Measurements from ENCODE around the gene DLG1.
A peak's percentile ranks its signal among the peaks of the same experiment; 100 is the strongest.

Gene DLG1

DNA sequence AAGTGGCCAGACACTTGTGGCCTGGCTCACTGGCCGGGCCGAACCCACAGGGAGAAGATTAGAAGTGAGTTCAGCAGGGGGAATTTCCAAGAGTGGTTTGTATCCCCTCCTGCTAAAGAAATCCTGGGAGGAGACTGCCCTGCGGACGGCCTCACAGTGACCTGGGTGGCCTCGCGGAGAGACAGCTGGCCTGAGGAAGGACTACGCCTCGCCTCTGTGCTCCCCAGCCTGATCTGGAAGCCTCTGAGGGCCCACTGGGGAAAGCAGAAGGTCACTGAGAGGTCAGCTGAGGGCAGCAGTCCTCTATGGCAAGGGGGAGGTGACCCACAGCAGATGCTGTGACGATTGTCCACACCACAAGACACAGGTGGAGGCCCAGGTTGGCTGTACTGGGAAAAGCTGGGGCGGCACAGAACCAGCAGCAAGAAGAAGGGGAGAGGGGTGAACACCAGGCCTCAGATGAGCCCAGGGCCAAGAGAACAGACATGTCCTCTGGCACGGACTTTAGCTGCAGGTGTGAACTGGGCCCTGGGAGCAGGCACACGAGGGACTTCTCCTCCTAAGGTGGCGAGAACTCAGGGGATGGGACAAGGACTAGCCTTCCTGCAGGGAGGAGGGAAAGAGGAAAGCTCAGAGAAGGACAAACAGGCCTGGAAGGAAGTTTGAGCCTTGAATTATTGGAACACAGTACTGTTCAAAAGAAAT is 37.2 kb upstream of the DLG1 start:
- no peak overlapping the region for H3K4me3 ChIP-seq (replicated peaks in 1 of 2; ENCODE audit: low read depth in 2 of 2, low read length in 2 of 2)
- TF ChIP-seq, protein P1, sequence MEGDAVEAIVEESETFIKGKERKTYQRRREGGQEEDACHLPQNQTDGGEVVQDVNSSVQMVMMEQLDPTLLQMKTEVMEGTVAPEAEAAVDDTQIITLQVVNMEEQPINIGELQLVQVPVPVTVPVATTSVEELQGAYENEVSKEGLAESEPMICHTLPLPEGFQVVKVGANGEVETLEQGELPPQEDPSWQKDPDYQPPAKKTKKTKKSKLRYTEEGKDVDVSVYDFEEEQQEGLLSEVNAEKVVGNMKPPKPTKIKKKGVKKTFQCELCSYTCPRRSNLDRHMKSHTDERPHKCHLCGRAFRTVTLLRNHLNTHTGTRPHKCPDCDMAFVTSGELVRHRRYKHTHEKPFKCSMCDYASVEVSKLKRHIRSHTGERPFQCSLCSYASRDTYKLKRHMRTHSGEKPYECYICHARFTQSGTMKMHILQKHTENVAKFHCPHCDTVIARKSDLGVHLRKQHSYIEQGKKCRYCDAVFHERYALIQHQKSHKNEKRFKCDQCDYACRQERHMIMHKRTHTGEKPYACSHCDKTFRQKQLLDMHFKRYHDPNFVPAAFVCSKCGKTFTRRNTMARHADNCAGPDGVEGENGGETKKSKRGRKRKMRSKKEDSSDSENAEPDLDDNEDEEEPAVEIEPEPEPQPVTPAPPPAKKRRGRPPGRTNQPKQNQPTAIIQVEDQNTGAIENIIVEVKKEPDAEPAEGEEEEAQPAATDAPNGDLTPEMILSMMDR (IDR thresholded peaks at IDR 0.05; ENCODE audit: low read depth, low read length) = no peak
- DNase-seq (ENCODE audit: low read depth in 2 of 2) = no peak

DNA sequence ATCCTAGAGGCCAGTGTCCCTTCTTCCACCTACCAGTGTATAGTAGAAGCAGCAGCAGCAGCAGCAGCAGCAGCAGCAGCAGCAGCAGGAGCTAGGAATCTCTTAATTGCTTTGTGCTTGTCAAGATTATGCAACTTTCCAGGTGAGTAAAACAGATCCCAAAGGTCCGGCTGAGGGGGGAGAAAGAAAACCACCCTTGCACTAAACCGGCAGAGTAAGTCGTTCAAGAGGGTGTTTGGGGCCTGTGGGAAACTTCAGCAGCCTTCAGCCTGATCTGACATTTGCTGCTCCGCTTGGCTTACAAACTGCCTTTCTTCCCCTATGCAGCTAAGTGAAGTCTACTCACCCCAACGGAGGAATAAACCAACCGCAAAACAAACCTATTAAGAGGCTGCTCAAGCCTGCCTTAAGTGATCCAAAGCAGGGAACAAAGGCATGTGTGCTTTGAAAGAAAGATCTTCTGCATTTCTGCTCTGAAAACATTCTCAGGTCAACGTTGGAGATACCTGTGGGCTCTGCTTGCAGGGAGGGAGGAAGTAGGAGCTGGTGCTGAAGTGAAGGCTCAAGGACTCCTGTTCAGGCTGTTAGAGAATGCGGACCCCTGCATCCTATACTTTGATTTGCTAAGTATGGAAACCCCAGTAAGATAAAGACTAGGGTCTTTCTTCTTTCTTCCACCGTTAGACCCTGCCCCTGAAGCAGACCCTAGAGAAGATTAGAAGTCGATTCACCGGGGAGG is 35.7 kb upstream of the DLG1 start:
- TF ChIP-seq, protein P1 (IDR thresholded peaks at IDR 0.05; ENCODE audit: low read depth, low read length) = no peak
- no peak overlapping the region for H3K4me3 ChIP-seq (replicated peaks in 1 of 2; ENCODE audit: low read depth in 2 of 2, low read length in 2 of 2)
- no peak for DNase-seq (ENCODE audit: low read depth in 2 of 2)

DNA sequence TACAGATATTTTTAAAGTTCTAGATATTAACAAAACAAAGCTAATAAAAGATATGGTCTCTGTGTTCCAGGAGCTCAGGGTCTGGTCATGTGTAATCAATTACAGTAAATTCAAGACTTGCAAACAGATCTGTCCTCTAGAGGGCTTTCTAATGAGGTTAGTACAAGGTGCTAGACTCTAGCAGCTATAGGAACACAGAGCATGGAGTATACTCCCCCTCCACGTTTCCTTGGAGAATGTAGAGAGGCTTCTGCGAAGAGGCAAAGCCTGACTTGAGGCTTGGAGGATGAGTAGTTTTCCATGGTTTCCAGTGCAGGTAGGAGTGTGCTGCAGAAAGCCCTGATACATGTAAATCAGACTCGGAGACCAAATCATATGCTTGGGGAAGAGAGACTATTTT is 32.7 kb upstream of the DLG1 start:
- H3K4me3 ChIP-seq (replicated peaks in 1 of 2; ENCODE audit: low read depth in 2 of 2, low read length in 2 of 2) = no peak overlapping the region
- TF ChIP-seq, protein P1 (IDR thresholded peaks at IDR 0.05; ENCODE audit: low read depth, low read length) = peak; percentile 6
- DNase-seq (ENCODE audit: low read depth in 2 of 2) = peak; percentile 22 to 23

DNA sequence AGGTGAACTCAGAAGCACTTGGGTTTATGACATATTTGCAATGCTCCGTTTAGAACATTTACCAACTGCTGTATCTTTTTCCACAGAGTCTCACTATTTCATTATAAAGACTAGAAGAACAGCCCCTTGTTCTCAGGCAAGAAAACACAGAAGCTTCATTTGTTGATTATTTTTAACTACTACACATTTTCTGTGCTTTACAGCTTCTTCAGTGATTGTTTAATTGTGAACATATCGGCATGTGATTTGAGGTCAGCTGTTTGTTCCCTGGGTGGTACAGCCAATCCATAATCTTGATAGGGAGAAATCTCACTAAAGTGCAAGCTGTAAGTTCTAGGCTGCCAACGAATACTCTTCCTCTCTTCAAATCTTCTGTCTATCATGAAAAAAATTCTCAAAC is 31.0 kb upstream of the DLG1 start:
- no peak for DNase-seq (ENCODE audit: low read depth in 2 of 2)
- H3K4me3 ChIP-seq (replicated peaks in 1 of 2; ENCODE audit: low read depth in 2 of 2, low read length in 2 of 2) = no peak overlapping the region
- TF ChIP-seq, protein P1 (IDR thresholded peaks at IDR 0.05; ENCODE audit: low read depth, low read length) = no peak

DNA sequence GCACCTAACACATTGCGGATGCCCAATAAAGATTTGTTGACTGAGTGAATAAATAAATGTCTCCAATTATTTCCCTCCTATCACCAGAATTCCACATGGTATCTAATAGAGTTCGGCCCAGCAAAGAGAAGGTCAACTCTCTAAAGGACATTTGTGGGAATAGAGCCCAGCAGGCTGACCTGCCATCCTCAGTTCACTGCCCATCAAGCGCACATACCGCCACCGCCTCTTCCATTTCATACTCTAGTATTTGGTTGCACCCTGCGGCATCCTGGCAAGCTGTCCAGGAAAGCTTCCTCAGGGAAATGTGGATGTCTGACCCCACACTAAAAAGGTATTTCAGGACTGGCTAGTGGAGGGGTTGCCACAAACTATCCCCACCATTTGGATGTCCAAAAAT is 29.8 kb upstream of the DLG1 start:
- H3K4me3 ChIP-seq (replicated peaks in 1 of 2; ENCODE audit: low read depth in 2 of 2, low read length in 2 of 2) = no peak overlapping the region
- DNase-seq (ENCODE audit: low read depth in 2 of 2) = no peak
- TF ChIP-seq, protein P1 (IDR thresholded peaks at IDR 0.05; ENCODE audit: low read depth, low read length) = no peak

DNA sequence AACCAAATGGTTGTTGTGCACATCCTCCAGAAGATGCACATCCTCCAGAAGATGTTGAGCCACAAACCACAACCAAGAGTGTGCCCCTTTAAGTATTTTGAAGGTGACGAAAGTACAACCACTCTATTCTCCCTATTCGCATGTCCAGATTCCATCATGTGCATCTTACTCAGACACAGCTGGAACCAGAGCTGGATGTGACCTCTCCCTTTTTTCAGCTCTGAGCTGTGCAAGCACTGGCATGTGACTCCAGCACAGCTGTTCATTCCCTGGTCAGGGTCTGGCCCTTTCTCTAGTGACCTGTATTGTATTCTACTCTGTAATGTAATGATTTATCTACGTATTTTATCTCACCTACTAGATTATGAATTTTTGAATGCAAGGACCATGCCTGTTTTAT is 29.3 kb upstream of the DLG1 start:
- TF ChIP-seq, protein P1 (IDR thresholded peaks at IDR 0.05; ENCODE audit: low read depth, low read length) = no peak
- DNase-seq (ENCODE audit: low read depth in 2 of 2) = peak; percentile 26 to 69
- no peak overlapping the region for H3K4me3 ChIP-seq (replicated peaks in 1 of 2; ENCODE audit: low read depth in 2 of 2, low read length in 2 of 2)
